HepG2 (cell line): ENCODE results near the gene EPN2. TPM values are rescaled to one million over a fixed set of nuclear protein-coding genes. Genes with fewer than 3 reads are reported as not detected.

Experiments used
- ATAC-seq: fragments of 200-7000 bp; cut with Tn5 transposase; 3 replicates; pipeline ENCODE4 v1.9.1; 2020; ENCODE audit warnings: mild to moderate bottlenecking, moderate library complexity
- BruUV-seq: library from RNA; stranded (reverse); fragments of 400-500 nt; replicated peaks from 2 replicates; lab custom pipeline; 2021; lab: Mats Ljungman, UMichigan
- CTCF ChIA-PET: fragments of 300-600 bp; formaldehyde crosslinking; extraction: SDS; loops from one replicate; lab custom pipeline; 2021; ENCODE audit warnings: low total read pairs, inconsistent platforms, low intra/inter-chr PET ratio; lab: Yijun Ruan, JAX
- POLR2A ChIA-PET: fragments of 350-600 bp; sonication (Branson Sonifier 250); formaldehyde crosslinking; loops from one replicate; lab custom pipeline; 2020; ENCODE audit warnings: antibody characterized with exemption, inconsistent platforms; lab: Yijun Ruan, JAX
- DNase-seq: peaks from one replicate; pipeline ENCODE4 v3.0.0-alpha.2; 2015; ENCODE audit warnings: low spot score
- FAIRE-seq: peaks from 3 replicates; lab custom pipeline; 2011; peaks lifted over from hg19 to GRCh38; lab: Jason Lieb, UNC
- H2AFZ ChIP-seq: one replicate; pipeline ENCODE4 v1.6.1; 2011; ENCODE audit warnings: low read length, inconsistent platforms
- H3K27ac ChIP-seq: fragments of 300-600 bp; 3 replicates; pipeline ENCODE4 v1.8.0; 2011; ENCODE audit warnings: mixed run types, mild to moderate bottlenecking, mixed read lengths, low read length, inconsistent platforms; ENCODE audit not compliant: insufficient read depth; ENCODE audit errors: extremely low read length
- H3K27me3 ChIP-seq, 2 experiments: fragments of 200-600 bp in 1 of 2; 2 replicates in 1 of 2; 3 replicates in 1 of 2; pipeline versions ENCODE4 v1.6.0 to v1.8.0; 2011; ENCODE audit warnings: low read length in 2 of 2, mild to moderate bottlenecking in 2 of 2, moderate library complexity in 2 of 2, inconsistent platforms in 1 of 2; ENCODE audit not compliant: insufficient read depth in 2 of 2, control insufficient read depth in 1 of 2
- H3K36me3 ChIP-seq, 2 experiments: fragments of 200-600 bp in 1 of 2; replicated peaks in 1 of 2; 2 replicates in 1 of 2; 3 replicates in 1 of 2; pipeline versions ENCODE4 v1.5.1 to v1.8.0; 2011; ENCODE audit warnings: low read length in 2 of 2, inconsistent platforms in 1 of 2; ENCODE audit not compliant: insufficient read depth in 2 of 2, control insufficient read depth in 1 of 2
- H3K4me1 ChIP-seq: 2 replicates; pipeline ENCODE4 v1.5.1; 2012; ENCODE audit warnings: low read length, inconsistent platforms; ENCODE audit not compliant: insufficient read depth
- H3K4me2 ChIP-seq: 2 replicates; pipeline ENCODE4 v1.6.0; 2011; ENCODE audit warnings: low read depth, low read length, inconsistent platforms
- H3K4me3 ChIP-seq, 3 experiments: fragments of 200-600 bp in 1 of 3; sonication (generic), shearing (Covaris generic) in 1 of 3; replicated peaks in 1 of 3; 2 replicates each; pipeline ENCODE4 v1.5.1; 2011 to 2016; ENCODE audit warnings: low read length in 3 of 3, inconsistent platforms in 2 of 3, low read depth in 2 of 3, mild to moderate bottlenecking in 2 of 3, control low read depth in 1 of 3, mixed read lengths in 1 of 3; ENCODE audit not compliant: insufficient read depth in 1 of 3
- H3K79me2 ChIP-seq: one replicate; pipeline ENCODE4 v1.6.1; 2011; ENCODE audit warnings: low read length, inconsistent platforms; ENCODE audit not compliant: insufficient read depth
- H3K9ac ChIP-seq: 2 replicates; pipeline ENCODE4 v1.6.0; 2011; ENCODE audit warnings: mild to moderate bottlenecking, low read depth, low read length, inconsistent platforms; ENCODE audit not compliant: insufficient read depth
- H3K9me3 ChIP-seq: 2 replicates; pipeline ENCODE4 v1.5.1; 2012; ENCODE audit warnings: mild to moderate bottlenecking, low read length
- H4K20me1 ChIP-seq: 2 replicates; pipeline ENCODE4 v1.6.0; 2011; ENCODE audit warnings: inconsistent platforms, mild to moderate bottlenecking, low read length, moderate library complexity; ENCODE audit not compliant: insufficient read depth
- AHR ChIP-seq: IDR thresholded peaks from 2 replicates; pipeline ENCODE4 v1.6.1; 2018; ENCODE audit warnings: missing genetic modification reagents, missing compliant biosample characterization
- CBX2 ChIP-seq, 2 experiments: fragments of 200-600 bp in 1 of 2; sonication (generic); formaldehyde crosslinking in 1 of 2; IDR thresholded peaks; 2 replicates each; pipeline versions ENCODE4 v1.7.0 to v1.8.1; 2018 to 2022; ENCODE audit warnings: low read depth in 2 of 2, low read length in 1 of 2, mild to moderate bottlenecking in 1 of 2, missing genetic modification reagents in 1 of 2
- FOXK2 ChIP-seq: fragments of 450-650 bp; IDR thresholded peaks from 2 replicates; pipeline ENCODE4 v1.6.1; 2016
- FUBP1 ChIP-seq: sonication (generic); formaldehyde crosslinking; IDR thresholded peaks from 2 replicates; pipeline ENCODE4 v1.5.1; 2020; ENCODE audit warnings: missing genetic modification reagents, mild to moderate bottlenecking, borderline replicate concordance
- HNRNPL ChIP-seq: fragments of 200-400 bp; formaldehyde crosslinking; IDR thresholded peaks from 2 replicates; pipeline ENCODE4 v1.6.1; 2017; ENCODE audit warnings: mild to moderate bottlenecking, low read depth, low read length
- NFKB2 ChIP-seq: sonication (generic); formaldehyde crosslinking; IDR thresholded peaks from 2 replicates; pipeline ENCODE4 v1.4.0; 2020; ENCODE audit warnings: missing genetic modification reagents, borderline replicate concordance
- PHF21A ChIP-seq: sonication (generic); formaldehyde crosslinking; IDR thresholded peaks from 2 replicates; pipeline ENCODE4 v1.5.0; 2020; ENCODE audit warnings: mild to moderate bottlenecking, missing genetic modification reagents
- SKI ChIP-seq: fragments of 450-650 bp; IDR thresholded peaks from one replicate; pipeline ENCODE4 v1.6.1; 2018; ENCODE audit warnings: mild to moderate bottlenecking; ENCODE audit not compliant: partially characterized antibody
- SOX13 ChIP-seq, 3 experiments: fragments of 450-650 bp in 1 of 3; sonication (generic) in 1 of 3; formaldehyde crosslinking in 1 of 3; IDR thresholded peaks in 2 of 3; conservative IDR thresholded peaks in 1 of 3; 2 replicates each; pipeline versions ENCODE4 v1.5.0 to v1.6.1; 2016 to 2020; ENCODE audit warnings: antibody characterized with exemption in 1 of 3, mild to moderate bottlenecking in 1 of 3, missing compliant biosample characterization in 1 of 3, missing genetic modification reagents in 1 of 3, moderate library complexity in 1 of 3
- SOX6 ChIP-seq, 2 experiments: fragments of 450-650 bp in 1 of 2; sonication (generic) in 1 of 2; formaldehyde crosslinking in 1 of 2; IDR thresholded peaks; 2 replicates each; pipeline versions ENCODE4 v1.4.0 to v1.6.1; 2017 to 2020; ENCODE audit warnings: antibody characterized with exemption in 1 of 2, mild to moderate bottlenecking in 1 of 2, missing genetic modification reagents in 1 of 2
- ZFP91 ChIP-seq: sonication (generic); formaldehyde crosslinking; IDR thresholded peaks from 2 replicates; pipeline ENCODE4 v1.9.0; 2022; ENCODE audit warnings: missing genetic modification reagents, mild to moderate bottlenecking, borderline replicate concordance
- ZNF282 ChIP-seq: fragments of 450-650 bp; IDR thresholded peaks from 2 replicates; pipeline ENCODE4 v1.6.1; 2018; ENCODE audit not compliant: partially characterized antibody
- ZNF549 ChIP-seq: sonication (generic); formaldehyde crosslinking; IDR thresholded peaks from 2 replicates; pipeline ENCODE4 v1.5.0; 2020; ENCODE audit warnings: missing genetic modification reagents
- ZNF562 ChIP-seq: sonication (generic); formaldehyde crosslinking; IDR thresholded peaks from 2 replicates; pipeline ENCODE4 v1.8.0; 2022; ENCODE audit warnings: missing genetic modification reagents, borderline replicate concordance
- ZNF703 ChIP-seq: sonication (generic); formaldehyde crosslinking; IDR thresholded peaks from 2 replicates; pipeline ENCODE4 v1.5.1; 2020; ENCODE audit warnings: missing genetic modification reagents, mild to moderate bottlenecking, moderate library complexity, borderline replicate concordance
- ZNF720 ChIP-seq: sonication (generic); formaldehyde crosslinking; IDR thresholded peaks from 2 replicates; pipeline ENCODE4 v1.4.0; 2020; ENCODE audit warnings: missing genetic modification reagents
- WGBS: methylation state at CpG from one replicate; pipeline ENCODE4 v1.1.6; 2017; ENCODE audit warnings: low lambda C conversion rate; 5-methylcytosine and 5-hydroxymethylcytosine counted together
- in situ Hi-C: cut with HindIII; loops from 2 replicates; pipeline ENCODE4 v1.10.0; 2017; ENCODE audit warnings: low pct_unique_long_range_greater_than_20kb; ENCODE audit not compliant: extremely low pct_ligation_motif_present
- intact Hi-C: fragments of 100-400 bp; cut with micrococcal nuclease; formaldehyde crosslinking; loops from one replicate; pipeline ENCODE4 v1.10.0; 2022; ENCODE audit not compliant: unreplicated experiment
- polyA plus RNA-seq, 8 experiments: library from polyadenylated mRNA; depleted of rRNA in 3 of 8; stranded (reverse) in 7 of 8; unstranded in 1 of 8; fragments of >200 nt; fragmentation: Illumina TruSeq in 4 of 8; extraction: Trizol in 4 of 8; gene quantifications; 2 replicates each; pipeline versions ENCODE4 v1.2.1 to v1.2.3, GENCODE V29; 2011 to 2016; ENCODE audit warnings: low read depth in 4 of 8, missing spikeins in 1 of 8, mixed read lengths in 1 of 8; ENCODE audit not compliant: insufficient read depth in 1 of 8
- total RNA-seq, 5 experiments: library from RNA; depleted of rRNA; stranded (reverse); fragments of >200 nt; fragmentation: Illumina TruSeq; extraction: Trizol; gene quantifications; 2 replicates each; pipeline ENCODE4 v1.2.3, GENCODE V29; 2016; ENCODE audit warnings: low read depth in 1 of 5

EPN2 gene
- total and polyA plus RNA-seq, 2 of the 13 experiments (the other 11 are each of a cell fraction or from before 2014, with no cell fraction given) = 7.8 to 19.2 TPM

GRCh38 chr17:19328441-19329061 is 91.4 kb downstream of the EPN2 start (continued):
- TF ChIP-seq SOX6 (IDR thresholded peaks at IDR 0.05) (no peak), SOX6 (CRISPR knock-in tag; IDR thresholded peaks at IDR 0.05) (no peak), ZNF720 (no peak), ZNF549 (CRISPR knock-in tag) (no peak), ZNF562 (no peak), SKI (no peak), SOX13 (IDR thresholded peaks at IDR 0.05) (no peak), SOX13 (CRISPR knock-in tag; conservative IDR thresholded peaks at IDR 0.05 in 1 of 2, IDR thresholded peaks at IDR 0.05 in 1 of 2) (no peak), FOXK2 (no peak), ZNF282 (no peak), CBX2 (IDR thresholded peaks at IDR 0.05; ENCODE audit: low read depth, low read length) (no peak), CBX2 (CRISPR knock-in tag; IDR thresholded peaks at IDR 0.05; ENCODE audit: low read depth) (no peak)

GRCh38 chr17:19329136-19329535 is 92.0 kb downstream of the EPN2 start:
- Histone ChIP-seq H3K79me2 (no peaks in the 10 kb centered on the region), H3K27ac (no peak overlapping the region), H3K4me2 (no peak overlapping the region), H3K36me3 (no peaks in the 10 kb centered on the region; a peak in 2 of 5 replicates), H3K4me3 (no peak overlapping the region), H3K9me3 (peaks cover 11% of the 10 kb centered on the region; the same call in 1 of the 2 replicates), H3K9ac (no peak overlapping the region), H4K20me1 (no peaks in the 10 kb centered on the region), H3K27me3 (no peaks in the 10 kb centered on the region), H2AFZ (no peak overlapping the region), H3K4me1 (peaks cover 13% of the 10 kb centered on the region; the same call in 1 of the 2 replicates)
- DNase-seq = no peak
- BruUV-seq = no TSS peak
- ATAC-seq = no peak
- intact Hi-C loops (no loop called here), in situ Hi-C loops (no loop called here)
- no peak for FAIRE-seq
- POLR2A ChIA-PET = no interaction called here
- no CpG with 5 or more reads among the region's 2 CpGs for WGBS
- CTCF ChIA-PET = no interaction called here
- TF ChIP-seq AHR (CRISPR knock-in tag) (no peak), NFKB2 (CRISPR knock-in tag) (no peak), ZFP91 (CRISPR knock-in tag) (no peak), PHF21A (no peak), FUBP1 (CRISPR knock-in tag) (no peak), ZNF703 (CRISPR knock-in tag) (no peak), HNRNPL (no peak)
